Caco-2 (cell line): ENCODE data around the gene BTBD7. TPM values are rescaled to one million over a fixed set of nuclear protein-coding genes. Genes with fewer than 3 reads are reported as not detected.

Source experiments
- BruUV-seq: library from RNA; stranded (reverse); fragments of 400-500 nt; replicated peaks from 2 replicates; lab custom pipeline; 2021; lab: Mats Ljungman, UMichigan
- CTCF ChIA-PET: fragments of 300-600 bp; sonication (Branson Sonifier 250); formaldehyde crosslinking; loops from one replicate; lab custom pipeline; 2022; ENCODE audit warnings: antibody characterized with exemption; lab: Charles Lee
- POLR2A ChIA-PET: fragments of 300-600 bp; sonication (Branson Sonifier 250); formaldehyde crosslinking; loops from one replicate; lab custom pipeline; 2022; ENCODE audit warnings: antibody characterized with exemption; lab: Charles Lee
- DNase-seq, 2 experiments: peaks; one replicate each; pipeline versions ENCODE4 v3.0.0 to v3.0.0-alpha.2; 2020 to 2022
- H3K27me3 ChIP-seq: replicated peaks from 2 replicates; pipeline ENCODE4 v1.6.0; 2011; ENCODE audit warnings: low read length; ENCODE audit not compliant: control insufficient read depth, insufficient read depth
- H3K36me3 ChIP-seq: 2 replicates; pipeline ENCODE4 v1.5.1; 2011; ENCODE audit warnings: low read length; ENCODE audit not compliant: control insufficient read depth, insufficient read depth
- H3K4me1 ChIP-seq: fragments of 250-450 bp; sonication (Bioruptor Pico); 2 replicates; pipeline ENCODE4 v1.5.1; 2020; ENCODE audit warnings: mild to moderate bottlenecking
- H3K4me3 ChIP-seq: 2 replicates; pipeline ENCODE4 v1.5.1; 2011; ENCODE audit warnings: low read depth, mild to moderate bottlenecking, control low read depth, low read length
- H3K9me3 ChIP-seq: fragments of 250-450 bp; sonication (Bioruptor Pico); 2 replicates; pipeline ENCODE4 v1.5.1; 2020; ENCODE audit warnings: mild to moderate bottlenecking, moderate library complexity
- H3K27ac Mint-ChIP-seq: one replicate; pipeline ENCODE4 v1.8.0; 2022; ENCODE audit warnings: mixed read lengths; ENCODE audit not compliant: unreplicated experiment
- H3K27me3 Mint-ChIP-seq: one replicate; pipeline ENCODE4 v1.8.0; 2022; ENCODE audit warnings: mixed read lengths; ENCODE audit not compliant: insufficient read depth, unreplicated experiment
- H3K36me3 Mint-ChIP-seq: one replicate; pipeline ENCODE4 v1.8.0; 2022; ENCODE audit warnings: mild to moderate bottlenecking, mixed read lengths; ENCODE audit not compliant: insufficient read depth, unreplicated experiment
- H3K4me1 Mint-ChIP-seq: one replicate; pipeline ENCODE4 v1.8.0; 2022; ENCODE audit warnings: low read depth, mixed read lengths; ENCODE audit not compliant: unreplicated experiment
- H3K4me3 Mint-ChIP-seq: one replicate; pipeline ENCODE4 v1.8.0; 2022; ENCODE audit warnings: mild to moderate bottlenecking, moderate library complexity, mixed read lengths; ENCODE audit not compliant: unreplicated experiment
- H3K9me3 Mint-ChIP-seq: one replicate; pipeline ENCODE4 v1.8.0; 2022; ENCODE audit warnings: mixed read lengths; ENCODE audit not compliant: unreplicated experiment
- intact Hi-C: fragments of 100-400 bp; cut with micrococcal nuclease; formaldehyde crosslinking; loops from one replicate; pipeline ENCODE4 v1.10.0; 2022; ENCODE audit not compliant: unreplicated experiment
- total RNA-seq: library from RNA; stranded (reverse); gene quantifications from 2 replicates; pipeline ENCODE4 v1.2.3, GENCODE V29; 2022
- TF ChIP-seq, protein P1 (sequence below), 2 experiments: fragments of 200-600 bp in 1 of 2; IDR thresholded peaks; 1 replicate in 1 of 2; 2 replicates in 1 of 2; pipeline versions ENCODE4 v1.5.1 to v1.8.0; 2011 to 2022; ENCODE audit warnings: antibody characterized with exemption in 1 of 2, control low read depth in 1 of 2, inconsistent platforms in 1 of 2, low read depth in 1 of 2, low read length in 1 of 2, mild to moderate bottlenecking in 1 of 2, moderate library complexity in 1 of 2; ENCODE audit not compliant: insufficient read depth in 1 of 2, severe bottlenecking in 1 of 2, unreplicated experiment in 1 of 2

BTBD7 gene
- total RNA-seq, 1 experiment from 2014 or later, result 32.2 TPM

DNA sequence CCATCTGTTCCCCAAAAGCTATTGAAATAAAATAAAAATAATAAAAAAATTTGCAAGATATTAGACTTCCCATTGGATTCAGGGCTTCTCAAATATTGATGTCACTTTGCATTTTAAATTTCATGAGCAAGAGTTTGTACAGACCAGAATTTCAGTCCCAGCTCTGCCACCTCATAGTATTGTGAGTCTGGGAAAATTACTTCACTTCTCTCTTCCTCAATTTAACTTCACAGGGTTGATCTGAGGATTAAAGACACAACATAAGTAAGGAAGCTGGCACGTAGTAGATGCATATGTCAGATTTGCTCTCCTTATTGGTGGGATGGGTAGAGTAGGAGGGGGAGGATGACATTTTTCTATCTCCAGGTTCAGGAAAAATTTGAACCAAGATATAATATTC is 47.0 kb upstream of the BTBD7 start:
- DNase-seq, result no peak
- Histone ChIP-seq H3K4me1 (no peaks in the 10 kb centered on the region), H3K9me3 (no peaks in the 10 kb centered on the region), H3K4me3 (no peak overlapping the region), H3K27me3 (no peaks in the 10 kb centered on the region), H3K36me3 (no peaks in the 10 kb centered on the region)
- H3K36me3 Mint-ChIP-seq, result no peaks in the 10 kb centered on the region
- BruUV-seq, result no TSS peak
- H3K27me3 Mint-ChIP-seq, result peaks cover 19% of the 10 kb centered on the region
- H3K4me1 Mint-ChIP-seq, result no peaks in the 10 kb centered on the region
- ChIA-PET CTCF (no interaction called here), POLR2A (no interaction called here)
- H3K27ac Mint-ChIP-seq, result no peak overlapping the region
- TF ChIP-seq, protein P1, sequence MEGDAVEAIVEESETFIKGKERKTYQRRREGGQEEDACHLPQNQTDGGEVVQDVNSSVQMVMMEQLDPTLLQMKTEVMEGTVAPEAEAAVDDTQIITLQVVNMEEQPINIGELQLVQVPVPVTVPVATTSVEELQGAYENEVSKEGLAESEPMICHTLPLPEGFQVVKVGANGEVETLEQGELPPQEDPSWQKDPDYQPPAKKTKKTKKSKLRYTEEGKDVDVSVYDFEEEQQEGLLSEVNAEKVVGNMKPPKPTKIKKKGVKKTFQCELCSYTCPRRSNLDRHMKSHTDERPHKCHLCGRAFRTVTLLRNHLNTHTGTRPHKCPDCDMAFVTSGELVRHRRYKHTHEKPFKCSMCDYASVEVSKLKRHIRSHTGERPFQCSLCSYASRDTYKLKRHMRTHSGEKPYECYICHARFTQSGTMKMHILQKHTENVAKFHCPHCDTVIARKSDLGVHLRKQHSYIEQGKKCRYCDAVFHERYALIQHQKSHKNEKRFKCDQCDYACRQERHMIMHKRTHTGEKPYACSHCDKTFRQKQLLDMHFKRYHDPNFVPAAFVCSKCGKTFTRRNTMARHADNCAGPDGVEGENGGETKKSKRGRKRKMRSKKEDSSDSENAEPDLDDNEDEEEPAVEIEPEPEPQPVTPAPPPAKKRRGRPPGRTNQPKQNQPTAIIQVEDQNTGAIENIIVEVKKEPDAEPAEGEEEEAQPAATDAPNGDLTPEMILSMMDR (IDR thresholded peaks at IDR 0.05; ENCODE audit: insufficient read depth in 1 of 2, low read depth in 1 of 2, low read length in 1 of 2, severe bottlenecking in 1 of 2, unreplicated experiment in 1 of 2), result no peak
- intact Hi-C loops, result no loop called here
- no peak overlapping the region for H3K4me3 Mint-ChIP-seq
- H3K9me3 Mint-ChIP-seq, result no peaks in the 10 kb centered on the region

DNA sequence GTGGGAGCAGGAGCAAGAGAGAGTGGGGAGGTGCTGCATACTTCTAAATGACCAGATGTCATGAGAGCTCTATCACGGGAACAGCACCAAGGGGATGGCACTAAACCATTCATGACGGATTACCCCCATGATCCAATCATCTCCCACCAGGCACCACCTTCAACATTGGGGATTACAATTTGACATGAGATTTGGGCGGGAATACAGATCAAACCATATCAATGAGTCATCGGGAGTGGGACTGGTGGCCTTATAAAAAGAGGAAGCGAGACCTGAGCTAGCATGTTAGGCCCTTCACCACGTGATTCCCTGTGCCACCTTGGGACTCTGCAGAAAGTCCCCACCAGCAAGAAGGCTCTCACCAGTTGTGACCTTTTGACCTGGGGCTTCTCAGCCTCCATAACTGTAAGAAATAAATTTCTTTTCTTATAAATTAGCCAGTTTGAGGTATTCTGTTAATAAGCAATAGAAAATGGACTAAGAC is 42.9 kb upstream of the BTBD7 start:
- DNase-seq, result no peak
- Mint-ChIP-seq H3K27me3 (peaks cover 17% of the 10 kb centered on the region), H3K9me3 (no peaks in the 10 kb centered on the region), H3K36me3 (no peaks in the 10 kb centered on the region), H3K27ac (no peak overlapping the region), H3K4me3 (no peak overlapping the region), H3K4me1 (no peaks in the 10 kb centered on the region)
- intact Hi-C loops, result no loop called here
- Histone ChIP-seq H3K4me3 (no peak overlapping the region), H3K9me3 (no peaks in the 10 kb centered on the region), H3K4me1 (no peaks in the 10 kb centered on the region), H3K36me3 (no peaks in the 10 kb centered on the region), H3K27me3 (no peaks in the 10 kb centered on the region)
- TF ChIP-seq, protein P1 (IDR thresholded peaks at IDR 0.05; ENCODE audit: insufficient read depth in 1 of 2, low read depth in 1 of 2, low read length in 1 of 2, severe bottlenecking in 1 of 2, unreplicated experiment in 1 of 2), result no peak
- no TSS peak for BruUV-seq
- ChIA-PET POLR2A (no interaction called here), CTCF (no interaction called here)

DNA sequence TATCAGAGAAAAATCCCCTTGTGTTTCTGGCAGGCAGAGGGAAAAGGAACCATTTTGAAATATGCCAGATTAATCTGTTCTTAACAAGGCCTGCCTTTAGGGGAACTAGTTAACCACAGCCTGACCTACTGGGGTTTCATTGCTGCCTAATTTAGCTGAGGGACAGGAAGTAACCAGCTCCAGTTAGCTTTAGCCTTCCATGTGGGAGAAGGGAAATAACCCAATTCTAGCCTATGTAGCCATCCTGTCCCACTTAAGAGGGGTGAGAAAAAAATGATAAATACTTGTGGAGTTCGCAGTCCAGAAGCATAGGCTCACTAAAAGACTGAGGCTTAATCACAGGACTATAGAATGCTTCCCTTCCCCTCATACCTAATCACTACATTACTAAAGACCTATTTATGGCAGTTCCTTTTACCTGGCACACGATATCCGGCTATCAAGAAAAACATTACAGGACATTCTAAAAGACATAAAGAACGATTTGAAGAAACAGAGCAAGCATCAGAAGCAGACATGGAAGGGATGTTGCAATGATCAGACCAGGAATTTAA is 37.0 kb upstream of the BTBD7 start:
- H3K27me3 Mint-ChIP-seq, result peaks cover 18% of the 10 kb centered on the region
- DNase-seq, result no peak
- Histone ChIP-seq H3K27me3 (no peaks in the 10 kb centered on the region), H3K9me3 (no peaks in the 10 kb centered on the region), H3K4me3 (no peak overlapping the region), H3K4me1 (no peaks in the 10 kb centered on the region), H3K36me3 (no peaks in the 10 kb centered on the region)
- ChIA-PET CTCF (no interaction called here), POLR2A (no interaction called here)
- H3K36me3 Mint-ChIP-seq, result no peaks in the 10 kb centered on the region
- TF ChIP-seq, protein P1 (IDR thresholded peaks at IDR 0.05; ENCODE audit: insufficient read depth in 1 of 2, low read depth in 1 of 2, low read length in 1 of 2, severe bottlenecking in 1 of 2, unreplicated experiment in 1 of 2), result no peak
- no peaks in the 10 kb centered on the region for H3K4me1 Mint-ChIP-seq
- no peak overlapping the region for H3K4me3 Mint-ChIP-seq
- H3K27ac Mint-ChIP-seq, result no peak overlapping the region
- intact Hi-C loops, result no loop called here
- BruUV-seq, result no TSS peak
- H3K9me3 Mint-ChIP-seq, result no peaks in the 10 kb centered on the region
